IPS-18c (cell line): ENCODE measurements around the gene C17orf114.
A peak's percentile ranks its signal among the peaks of the same experiment; 100 is the strongest.

Source experiments
- H3K4me3 ChIP-seq: 2 replicates; pipeline ENCODE4 v1.7.0; 2013; ENCODE audit warnings: low read depth, mild to moderate bottlenecking, low read length, moderate library complexity; ENCODE audit not compliant: insufficient read depth
- H3K9me3 ChIP-seq: one replicate; pipeline ENCODE4 v1.6.1; 2013; ENCODE audit warnings: mild to moderate bottlenecking, low read length, moderate library complexity; ENCODE audit not compliant: control insufficient read depth, insufficient read depth

C17orf114 gene

DNA sequence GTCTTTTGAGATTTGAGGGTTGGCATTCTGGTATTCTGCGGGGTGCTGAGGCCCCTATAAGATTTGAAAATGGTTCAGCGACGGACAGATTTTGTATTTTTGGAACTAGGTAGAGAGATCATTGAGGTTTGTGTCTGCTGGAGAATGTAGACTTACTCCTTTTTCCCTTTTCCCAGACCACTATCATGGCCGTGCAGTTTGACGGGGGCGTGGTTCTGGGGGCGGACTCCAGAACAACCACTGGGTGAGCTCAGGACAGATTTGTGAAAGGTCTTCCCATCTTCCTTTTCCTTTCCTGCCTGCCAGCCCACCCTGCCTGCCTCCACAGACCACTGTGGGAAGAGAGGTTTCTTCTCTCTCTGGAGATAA lies 5.6 kb downstream of the C17orf114 start:
- Histone ChIP-seq H3K4me3 (peak overlapping the region; percentile 98), H3K9me3 (no peaks in the 10 kb centered on the region)

DNA sequence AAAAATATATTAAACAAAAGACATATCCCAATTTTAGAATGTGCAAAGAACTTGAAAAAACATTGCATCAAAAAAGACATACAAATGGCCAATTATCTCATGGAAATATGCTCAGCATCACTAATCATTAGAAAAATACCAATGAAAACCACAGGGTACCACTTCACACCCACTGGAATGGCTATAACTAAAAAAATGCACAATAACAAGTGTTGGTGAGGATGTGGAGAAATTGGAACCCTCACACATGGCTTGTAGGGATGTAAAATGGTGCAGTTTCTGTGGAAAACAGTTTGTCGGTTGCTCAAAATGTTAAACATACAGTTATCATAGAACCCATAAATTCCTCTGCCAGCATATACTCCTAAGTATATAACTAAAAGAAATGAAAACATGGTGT lies 7.0 kb downstream of the C17orf114 start:
- Histone ChIP-seq H3K9me3 (no peaks in the 10 kb centered on the region), H3K4me3 (no peak overlapping the region)

- Histone ChIP-seq H3K9me3 (no peaks in the 10 kb centered on the region), H3K4me3 (peak overlapping the region; percentile 80)
Measured at GRCh38 chr17:4790705-4791088, 11.4 kb downstream of the C17orf114 start.

DNA sequence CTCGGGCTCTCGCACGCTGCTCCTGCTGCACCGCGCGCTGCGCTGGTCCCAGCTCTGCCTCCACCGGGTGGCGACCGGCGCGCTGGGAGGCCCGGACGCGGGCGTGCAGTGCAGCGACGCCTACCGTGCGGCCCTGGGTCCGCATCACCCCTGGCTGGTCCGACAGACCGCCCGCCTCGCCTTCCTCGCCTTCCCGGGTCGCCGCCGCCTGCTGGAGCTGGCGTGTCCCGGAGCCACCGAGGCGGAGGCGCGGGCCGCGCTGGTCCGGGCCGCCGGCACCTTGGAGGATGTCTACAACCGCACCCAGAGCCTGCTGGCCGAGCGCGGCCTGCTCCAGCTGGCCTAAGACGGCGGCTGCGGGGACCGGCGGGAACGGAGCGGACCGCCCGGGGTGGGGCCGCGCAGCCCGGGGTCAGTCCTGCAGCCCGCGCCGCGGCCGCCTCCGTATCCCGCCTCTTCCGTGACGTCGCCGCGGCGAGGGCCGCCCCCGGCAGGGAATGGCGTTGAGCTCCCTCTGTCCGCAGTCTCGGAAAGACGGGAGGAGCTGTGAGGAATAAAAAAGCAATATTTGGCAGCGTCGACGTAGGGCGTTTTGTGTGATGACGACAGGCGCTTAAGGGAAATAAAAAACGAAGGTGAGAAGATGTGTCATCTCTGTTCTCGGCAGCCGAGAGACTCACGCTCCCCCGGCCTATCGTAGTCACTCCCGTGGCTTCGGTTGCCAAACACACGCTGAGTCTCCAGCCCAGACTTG lies 12.0 kb downstream of the C17orf114 start:
- Histone ChIP-seq H3K4me3 (peak overlapping the region; percentile 80), H3K9me3 (no peaks in the 10 kb centered on the region)

GRCh38 chr17:4789701-4789950 lies 12.5 kb downstream of the C17orf114 start:
- no peaks in the 10 kb centered on the region for H3K9me3 ChIP-seq
- H3K4me3 ChIP-seq = peak overlapping the region; percentile 80

DNA sequence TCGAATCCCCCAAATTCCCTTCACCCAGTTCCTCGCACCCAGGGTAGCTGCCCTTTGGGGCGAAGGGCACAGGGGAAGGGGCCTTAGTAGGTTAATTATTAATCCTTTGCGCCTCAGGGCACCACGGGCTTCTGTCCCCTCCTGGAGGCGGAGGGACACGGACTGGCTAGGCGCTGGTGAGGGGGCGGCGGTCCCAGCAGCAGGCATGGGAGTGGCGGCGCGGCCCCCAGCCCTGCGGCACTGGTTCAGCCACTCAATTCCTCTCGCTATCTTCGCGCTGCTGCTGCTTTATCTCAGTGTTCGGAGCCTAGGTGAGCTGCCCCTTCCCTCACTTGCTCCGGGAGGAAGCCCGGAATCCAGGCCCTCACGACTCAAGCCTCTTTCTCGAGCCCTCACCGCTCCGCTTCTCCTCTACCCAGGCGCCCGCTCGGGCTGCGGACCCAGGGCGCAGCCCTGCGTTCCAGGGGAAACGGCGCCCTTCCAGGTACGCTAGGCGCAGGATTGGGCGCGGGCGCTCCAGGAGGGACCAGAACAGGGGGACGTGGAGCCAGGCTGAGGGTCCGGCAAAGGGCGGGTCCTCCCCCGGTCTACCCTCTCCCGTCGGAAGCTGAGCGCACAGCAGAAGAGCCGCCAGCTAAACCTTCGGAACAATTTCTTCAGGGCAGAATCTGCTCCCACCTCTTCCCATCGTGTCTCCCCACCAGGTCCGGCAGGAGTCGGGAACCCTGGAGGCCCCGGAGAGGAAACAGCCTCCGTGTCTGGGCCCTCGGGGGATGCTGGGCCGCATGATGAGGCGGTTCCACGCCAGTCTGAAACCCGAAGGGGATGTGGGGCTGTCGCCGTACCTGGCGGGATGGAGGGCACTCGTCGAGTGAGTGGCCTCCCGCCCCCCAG lies 13.1 kb downstream of the C17orf114 start, which contains the start of gene GLTPD2:
Gene GLTPD2, plus strand, starts transcription at position 158 of the 894 bp plus-strand sequence. Its CDS starts 48 bp downstream, at position 206.
- Histone ChIP-seq H3K4me3 (peak within 1 kb of the TSS; percentile 80), H3K9me3 (no peaks in the 10 kb centered on the region)

GRCh38 chr17:4788159-4788806 lies 13.8 kb downstream of the C17orf114 start:
- Histone ChIP-seq H3K4me3 (peak overlapping the region; percentile 80; the same call in 1 of the 2 replicates), H3K9me3 (no peaks in the 10 kb centered on the region)

DNA sequence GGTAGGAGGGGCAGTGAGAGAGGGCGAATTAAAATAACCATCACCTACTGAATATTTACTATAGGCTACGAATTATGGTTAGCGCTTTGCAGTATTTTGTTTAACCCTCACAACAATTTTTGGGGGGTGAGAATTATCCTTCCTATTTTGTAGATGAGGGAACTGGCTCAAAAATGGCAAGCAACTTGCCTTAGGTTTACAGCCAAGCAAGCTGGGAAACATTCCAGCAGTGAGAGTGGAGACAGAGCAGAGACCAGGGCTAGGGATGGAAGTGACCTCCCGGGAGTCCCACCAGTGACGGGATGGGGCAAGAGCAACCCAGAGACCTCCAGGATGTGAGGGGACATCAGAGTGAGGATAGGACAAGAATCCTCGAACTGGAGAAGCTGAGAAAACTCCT lies 15.6 kb downstream of the C17orf114 start:
- H3K4me3 ChIP-seq = no peak overlapping the region
- H3K9me3 ChIP-seq = no peaks in the 10 kb centered on the region

- no peak within 1 kb of the TSS for H3K4me3 ChIP-seq
Measured at GRCh38 chr17:4786106-4786511, 16.0 kb downstream of the C17orf114 start, which contains the start of gene VMO1. Gene VMO1 (minus strand): TSS chr17:4786364. CDS start chr17:4786352, 12 bp downstream.

GRCh38 chr17:4785311-4786105 lies 16.6 kb downstream of the C17orf114 start:
- no peaks in the 10 kb centered on the region for H3K9me3 ChIP-seq
- H3K4me3 ChIP-seq = no peak overlapping the region

More at GRCh38 chr17:4786106-4786511, 16.0 kb downstream of the C17orf114 start, which contains the start of gene VMO1:
- H3K9me3 ChIP-seq = no peaks in the 10 kb centered on the region

GRCh38 chr17:4782652-4783051 lies 19.5 kb downstream of the C17orf114 start:
- Histone ChIP-seq H3K4me3 (no peak overlapping the region), H3K9me3 (no peaks in the 10 kb centered on the region)

- Histone ChIP-seq H3K4me3 (no peak overlapping the region), H3K9me3 (no peaks in the 10 kb centered on the region)
Measured at GRCh38 chr17:4780325-4780955, 21.7 kb downstream of the C17orf114 start.

DNA sequence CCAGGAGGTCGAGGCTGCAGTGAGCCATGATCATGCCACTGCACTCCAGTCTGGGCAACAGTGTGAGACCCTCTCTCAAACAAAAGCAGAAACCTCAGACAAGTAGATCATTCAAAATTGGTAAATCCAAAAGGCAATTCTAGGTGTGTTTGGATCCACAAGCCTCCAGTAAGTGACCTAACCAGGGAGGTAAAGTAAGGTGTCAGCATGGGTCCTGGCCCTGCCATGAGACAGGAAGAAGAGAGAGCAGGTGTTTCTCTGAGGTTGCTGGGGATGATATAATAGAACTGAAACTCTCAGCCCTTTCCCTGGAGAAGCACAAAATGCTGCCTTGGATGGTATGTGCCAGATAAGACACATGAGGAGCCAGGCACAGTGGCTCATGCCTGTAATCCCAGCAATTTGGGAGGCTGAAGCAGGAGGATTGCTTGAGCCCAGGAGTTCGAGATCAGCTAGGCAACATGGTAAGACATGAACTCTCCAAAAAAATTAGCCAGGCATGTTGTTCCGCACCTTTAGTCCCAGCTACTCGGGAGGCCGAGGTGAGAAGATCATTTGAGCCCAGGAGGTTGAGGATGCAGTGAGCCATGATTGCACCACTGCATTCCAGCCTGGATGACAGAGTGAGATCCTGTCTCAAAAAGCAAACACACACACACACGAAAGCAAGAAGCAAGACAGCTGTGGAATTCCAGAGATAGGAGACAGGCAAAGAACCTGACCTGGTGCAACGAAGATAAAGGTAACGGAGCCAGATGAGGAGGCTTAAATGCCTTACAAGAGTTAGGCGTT lies 24.0 kb downstream of the C17orf114 start:
- Histone ChIP-seq H3K9me3 (no peaks in the 10 kb centered on the region), H3K4me3 (no peak overlapping the region)

- H3K9me3 ChIP-seq = no peaks in the 10 kb centered on the region
- H3K4me3 ChIP-seq = no peak overlapping the region
Measured at GRCh38 chr17:4772235-4772613, 29.9 kb downstream of the C17orf114 start.

- Histone ChIP-seq H3K4me3 (no peak within 1 kb of the TSS), H3K9me3 (no peaks in the 10 kb centered on the region)
Measured at GRCh38 chr17:4771519-4772234, 30.5 kb downstream of the C17orf114 start, which contains the start of gene TM4SF5. Gene TM4SF5 (plus strand): TSS chr17:4771886. CDS start chr17:4771923, 37 bp downstream.
